ENCODE data around the gene DLG2. TPM values are rescaled to one million over a fixed set of nuclear protein-coding genes. Genes with fewer than 3 reads are reported as not detected.

DLG2 gene
- total and polyA plus RNA-seq, 2 of the 4 experiments (the other 2 are of a cell fraction), result 0.31 to 0.36 TPM

DNA sequence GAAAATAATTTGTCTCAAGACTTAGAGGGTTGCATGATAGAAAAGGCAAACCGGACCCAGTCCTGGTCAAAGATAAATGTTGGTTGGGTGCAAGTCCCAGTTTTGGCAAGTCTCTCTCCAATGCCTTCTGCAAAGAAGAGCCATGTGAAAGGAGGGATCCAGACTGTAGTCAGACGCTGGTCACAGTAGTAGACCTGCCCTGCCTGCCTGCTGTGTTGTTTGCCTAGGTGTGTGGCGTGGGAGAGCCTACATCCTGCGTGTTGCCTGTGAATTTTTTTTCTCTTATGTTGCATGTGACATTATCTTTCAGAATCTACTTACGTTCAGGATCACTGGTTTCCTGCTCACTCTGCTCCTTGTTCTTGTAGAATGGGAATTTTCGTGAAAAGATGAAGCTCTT lies 2143.3 kb downstream of the DLG2 start:
- H3K18ac ChIP-seq (ENCODE audit: low read depth, low read length), result no peak overlapping the region
- no peak overlapping the region for H3K4me2 ChIP-seq (ENCODE audit: low read depth, low read length)
- BruUV-seq (replicated peaks), result no TSS peak
- WGBS, 2 experiments (ENCODE audit: extremely low coverage in 2 of 2, insufficient read length in 1 of 2), result no CpG with 5 or more reads among the region's 6 CpGs
- H3K9me3 ChIP-seq (ENCODE audit: control insufficient read depth, insufficient read depth, low read length), result no peaks in the 10 kb centered on the region
- no peak overlapping the region for H3K27ac ChIP-seq (ENCODE audit: insufficient read depth, low read length)
- no peaks in the 10 kb centered on the region for H3K4me1 ChIP-seq (ENCODE audit: control insufficient read depth, insufficient read depth, low read length)
- H2BK5ac ChIP-seq (ENCODE audit: low read depth, low read length, poor library complexity, severe bottlenecking), result no peak overlapping the region
- TF ChIP-seq NFE2L2 (IDR thresholded peaks at IDR 0.05; ENCODE audit: low read depth, low read length) (no peak), RAD21 (IDR thresholded peaks at IDR 0.05; ENCODE audit: low read length) (no peak), RCOR1 (IDR thresholded peaks at IDR 0.05; ENCODE audit: insufficient replicate concordance, low read length) (no peak), CEBPB (IDR thresholded peaks at IDR 0.05; ENCODE audit: low read depth, low read length) (no peak), MAZ (IDR thresholded peaks at IDR 0.05; ENCODE audit: borderline replicate concordance, low read depth, low read length) (no peak), CHD1 (IDR thresholded peaks at IDR 0.05; ENCODE audit: low read depth, low read length) (no peak), RFX5 (IDR thresholded peaks at IDR 0.05; ENCODE audit: low read depth, low read length) (no peak), FOS (IDR thresholded peaks at IDR 0.05; ENCODE audit: low read depth, low read length) (no peak), BHLHE40 (IDR thresholded peaks at IDR 0.05; ENCODE audit: low read depth, low read length) (no peak), ELK1 (IDR thresholded peaks at IDR 0.05; ENCODE audit: borderline replicate concordance, low read depth, low read length) (no peak), CTCF (conservative IDR thresholded peaks at IDR 0.05; ENCODE audit: low read depth, low read length) (no peak), POLR2A (IDR thresholded peaks at IDR 0.05; ENCODE audit: low read depth, low read length) (no peak), MAFK (IDR thresholded peaks at IDR 0.05; ENCODE audit: low read depth, low read length) (no peak)
- no peak overlapping the region for H2AFZ ChIP-seq (replicated peaks; ENCODE audit: low read length, poor library complexity)
- no peak overlapping the region for H3K14ac ChIP-seq (replicated peaks; ENCODE audit: low read depth, low read length)
- ChIA-PET POLR2A (ENCODE audit: unreplicated experiment) (no interaction called here), CTCF (no interaction called here)
- intact Hi-C loops (cut with micrococcal nuclease) (no loop called here), dilution Hi-C loops (cut with HindIII; ENCODE audit: low sequenced_read_pairs, unreplicated experiment) (no loop called here), in situ Hi-C loops (cut with MboI; ENCODE audit: low sequenced_read_pairs) (no loop called here)
- no peak overlapping the region for H4K91ac ChIP-seq (ENCODE audit: insufficient read depth, low read depth, low read length)
- no peak overlapping the region for H2BK120ac ChIP-seq (ENCODE audit: low read depth, low read length)
- H3K4ac ChIP-seq (ENCODE audit: low read depth, low read length), result no peak overlapping the region
- no peak overlapping the region for H3K56ac ChIP-seq (ENCODE audit: extremely low read depth, insufficient read depth, low read length)
- no peaks in the 10 kb centered on the region; the same call in 1 of the 2 replicates for H3K27me3 ChIP-seq (ENCODE audit: control insufficient read depth, insufficient read depth, low read length)
- no peaks in the 10 kb centered on the region for H3K9me1 ChIP-seq (ENCODE audit: insufficient read depth, low read length)
- H3K4me3 ChIP-seq (ENCODE audit: insufficient read depth, low read depth, low read length), result no peak overlapping the region
- H2BK20ac ChIP-seq (ENCODE audit: low read depth, low read length), result no peak overlapping the region
- H3K23ac ChIP-seq (ENCODE audit: low read depth, low read length), result no peak overlapping the region
- ATAC-seq (ENCODE audit: low read depth) (no peak), DNase-seq (no peak)
- H2BK15ac ChIP-seq (ENCODE audit: low read depth, low read length), result no peak overlapping the region
- H3K9ac ChIP-seq (ENCODE audit: low read depth, low read length), result no peak overlapping the region
- no peak overlapping the region for H4K8ac ChIP-seq (ENCODE audit: low read depth in 2 of 2, low read length in 2 of 2)
- H3K79me1 ChIP-seq (ENCODE audit: low read depth in 1 of 2, low read length in 2 of 2), result no peaks in the 10 kb centered on the region
- H2AK9ac ChIP-seq (replicated peaks; ENCODE audit: low read depth, low read length, poor library complexity), result no peak overlapping the region
- no peak overlapping the region for H4K5ac ChIP-seq (ENCODE audit: low read depth, low read length)
- H4K20me1 ChIP-seq (ENCODE audit: insufficient read depth, low read length), result no peaks in the 10 kb centered on the region
- H2AK5ac ChIP-seq (ENCODE audit: low read depth, low read length), result no peak overlapping the region
- no peaks in the 10 kb centered on the region for H3K36me3 ChIP-seq (ENCODE audit: control insufficient read depth, insufficient read depth, low read length)

All from IMR-90 (cell line).